Astrocyte of the spinal cord (primary cell): ENCODE measurements around the gene TUT7.
"Not testable (repeated sequence)": the region's sequence is repeated elsewhere in the genome, so short reads cannot be mapped to it uniquely, and the experiment has no call there.

ENCODE experiments used
- DNase-seq: peaks from one replicate; pipeline ENCODE4 v3.0.0; 2011; ENCODE audit warnings: low read depth, low spot score
- H3K4me3 ChIP-seq: 2 replicates; pipeline ENCODE4 v1.5.1; 2011; ENCODE audit warnings: low read depth, mild to moderate bottlenecking, low read length, moderate library complexity
- CTCF ChIP-seq: IDR thresholded peaks from 2 replicates; pipeline ENCODE4 v1.5.1; 2012; ENCODE audit warnings: low read depth, mild to moderate bottlenecking, low read length, inconsistent platforms
- in situ Hi-C: cut with HindIII; loops from 2 replicates; pipeline ENCODE4 v1.10.0; 2017; ENCODE audit warnings: low sequenced_read_pairs

The TUT7 gene

GRCh38 chr9:86315078-86315477 lies 39.1 kb downstream of the TUT7 start:
- H3K4me3 ChIP-seq: no peak overlapping the region
- no peak for TF ChIP-seq CTCF
- in situ Hi-C loops: no loop called here
- no peak for DNase-seq

GRCh38 chr9:86312959-86313358 lies 41.3 kb downstream of the TUT7 start:
- DNase-seq, H3K4me3 ChIP-seq, in situ Hi-C loops: not testable (repeated sequence)

GRCh38 chr9:86308687-86309086 lies 45.5 kb downstream of the TUT7 start:
- no peak overlapping the region for H3K4me3 ChIP-seq
- no peak for TF ChIP-seq CTCF
- in situ Hi-C loops: no loop called here
- no peak for DNase-seq

DNA sequence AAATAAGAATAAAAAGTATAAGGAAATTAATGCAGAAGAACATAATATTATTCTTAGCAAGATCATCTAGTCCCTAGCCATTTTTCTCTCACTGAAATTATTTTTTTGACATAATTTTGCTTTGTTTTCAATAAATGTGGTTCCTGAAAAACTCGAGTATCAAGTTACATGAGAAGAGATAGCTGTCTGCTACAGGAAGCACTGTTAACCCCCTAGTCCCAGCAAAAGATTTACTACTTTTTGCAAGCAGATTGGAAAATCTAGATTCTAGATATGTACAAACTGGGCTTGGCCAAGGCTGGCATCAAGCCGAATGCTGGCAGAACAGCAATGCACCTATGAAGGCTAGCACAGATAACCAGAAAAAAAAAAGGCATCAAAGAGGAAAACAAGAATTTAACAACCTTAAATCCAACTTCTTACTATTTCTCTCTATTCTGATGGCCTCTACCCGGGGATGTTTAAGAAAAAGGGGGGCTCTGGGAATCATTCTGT lies 49.9 kb downstream of the TUT7 start:
- no peak overlapping the region for H3K4me3 ChIP-seq
- no peak for DNase-seq
- in situ Hi-C loops: no loop called here
- TF ChIP-seq CTCF: no peak

- in situ Hi-C loops: no loop called here
- no peak overlapping the region for H3K4me3 ChIP-seq
- no peak for DNase-seq
- no peak for TF ChIP-seq CTCF
These were observed 50.8 kb downstream of the TUT7 start for GRCh38 chr9:86303316-86303975.

DNA sequence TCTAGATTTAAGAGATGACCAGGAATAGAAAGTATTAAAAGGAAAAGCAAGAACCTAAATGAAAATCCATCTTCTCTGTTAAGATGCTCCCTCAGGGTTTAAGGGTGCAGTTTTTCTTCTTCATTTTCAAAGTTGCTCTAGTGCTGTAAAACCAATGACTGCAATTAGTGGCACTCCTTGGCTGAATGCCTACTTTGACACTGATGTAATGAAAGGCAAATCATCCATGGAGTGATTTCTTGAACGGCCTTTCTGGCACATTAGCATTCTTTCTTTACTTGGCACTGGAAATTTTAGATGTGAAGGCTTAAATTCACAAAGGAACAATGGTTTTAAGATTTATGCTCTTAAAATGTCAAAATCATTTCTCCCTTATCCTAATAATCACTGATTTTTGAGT lies 52.5 kb downstream of the TUT7 start:
- DNase-seq: no peak
- TF ChIP-seq CTCF: no peak
- in situ Hi-C loops: no loop called here
- H3K4me3 ChIP-seq: no peak overlapping the region

GRCh38 chr9:86300701-86301100 lies 53.5 kb downstream of the TUT7 start:
- TF ChIP-seq CTCF: no peak
- no peak for DNase-seq
- no peak overlapping the region for H3K4me3 ChIP-seq
- in situ Hi-C loops: no loop called here
